HUES6 (cell line): Measurements from ENCODE around the gene TULP4.

ENCODE experiments used
- H3K27ac ChIP-seq: 2 replicates; pipeline ENCODE4 v1.7.0; 2013; ENCODE audit warnings: low read depth, mild to moderate bottlenecking, low read length, inconsistent platforms
- H3K27me3 ChIP-seq: 2 replicates; pipeline ENCODE4 v1.6.1; 2013; ENCODE audit warnings: low read length; ENCODE audit not compliant: control insufficient read depth, insufficient read depth
- H3K36me3 ChIP-seq: 2 replicates; pipeline ENCODE4 v1.6.1; 2013; ENCODE audit warnings: low read length; ENCODE audit not compliant: control insufficient read depth, insufficient read depth
- H3K4me1 ChIP-seq: 2 replicates; pipeline ENCODE4 v1.6.1; 2013; ENCODE audit warnings: low read length; ENCODE audit not compliant: control insufficient read depth, insufficient read depth
- H3K4me3 ChIP-seq: 2 replicates; pipeline ENCODE4 v1.5.1; 2013; ENCODE audit warnings: low read depth, low read length
- H3K9ac ChIP-seq: one replicate; pipeline ENCODE4 v1.6.1; 2013; ENCODE audit warnings: mild to moderate bottlenecking, low read length
- H3K9me3 ChIP-seq: 2 replicates; pipeline ENCODE4 v1.6.1; 2013; ENCODE audit warnings: low read depth, low read length; ENCODE audit not compliant: control insufficient read depth, insufficient read depth

The TULP4 gene

GRCh38 chr6:158448856-158449255 is 136.6 kb downstream of the TULP4 start:
- no peak overlapping the region for H3K27ac ChIP-seq
- no peak overlapping the region for H3K4me3 ChIP-seq
- H3K9me3 ChIP-seq: no peaks in the 10 kb centered on the region
- H3K9ac ChIP-seq: no peak overlapping the region
- peaks cover 23% of the 10 kb centered on the region for H3K36me3 ChIP-seq
- H3K4me1 ChIP-seq: no peaks in the 10 kb centered on the region
- H3K27me3 ChIP-seq: no peaks in the 10 kb centered on the region

DNA sequence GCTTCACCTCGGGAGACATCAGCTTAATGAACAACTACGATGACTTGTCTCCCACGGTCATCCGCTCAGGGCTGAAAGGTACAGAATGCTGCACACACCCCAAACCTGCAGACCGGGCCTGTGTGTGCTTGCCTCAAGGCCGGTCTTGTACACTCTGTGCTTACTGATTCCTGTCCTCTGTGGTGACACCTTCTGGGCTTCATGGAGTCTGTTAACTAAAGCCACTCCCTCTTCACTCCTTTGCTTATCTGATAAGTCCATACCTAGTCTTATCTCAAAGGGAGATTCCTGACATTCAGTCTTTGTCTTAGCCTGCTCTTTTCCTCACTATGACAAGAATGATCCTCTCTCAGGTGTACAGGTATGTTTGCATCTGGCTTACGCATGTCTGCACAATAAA is 139.9 kb downstream of the TULP4 start:
- Histone ChIP-seq H3K4me1 (peaks cover 3% of the 10 kb centered on the region; the same call in 1 of the 2 replicates), H3K4me3 (no peak overlapping the region), H3K36me3 (peaks cover 23% of the 10 kb centered on the region), H3K9ac (no peak overlapping the region), H3K27ac (no peak overlapping the region), H3K9me3 (no peaks in the 10 kb centered on the region), H3K27me3 (no peaks in the 10 kb centered on the region)

- Histone ChIP-seq H3K9ac (no peak overlapping the region), H3K27me3 (no peaks in the 10 kb centered on the region), H3K36me3 (peaks cover 12% of the 10 kb centered on the region), H3K4me3 (no peak overlapping the region), H3K4me1 (peaks cover 20% of the 10 kb centered on the region), H3K9me3 (no peaks in the 10 kb centered on the region), H3K27ac (no peak overlapping the region)
Measured at GRCh38 chr6:158457131-158457530, 144.9 kb downstream of the TULP4 start.

DNA sequence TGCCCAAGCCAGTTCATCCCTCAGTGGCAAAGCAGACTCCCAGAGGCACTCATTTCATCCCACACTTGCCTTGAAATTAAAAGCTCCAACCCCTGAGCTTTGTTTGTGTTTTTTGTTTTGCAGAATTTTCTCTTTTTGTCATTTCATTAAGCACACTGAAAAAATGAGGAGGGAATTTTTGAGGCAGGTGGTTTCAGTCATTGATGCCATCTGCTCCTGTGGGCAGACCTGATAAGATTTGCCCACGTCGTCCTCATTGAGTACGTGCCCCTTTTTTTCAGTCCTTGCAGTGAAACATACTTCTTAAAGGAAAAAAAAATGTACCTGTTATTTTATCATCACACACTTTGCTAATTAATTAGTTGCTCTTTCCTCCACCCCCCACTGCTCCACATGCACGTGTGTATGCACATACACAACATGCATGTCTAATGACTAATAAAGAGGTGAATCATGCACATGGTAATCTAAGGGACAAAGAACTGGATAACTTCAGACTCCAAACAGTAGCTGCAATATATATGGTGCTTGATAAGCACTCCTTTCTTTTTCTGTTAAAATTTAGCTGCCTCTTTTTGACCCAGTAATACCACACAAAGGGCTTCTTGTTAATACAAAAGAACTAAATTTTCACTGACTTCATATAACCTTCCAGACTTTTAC is 145.5 kb downstream of the TULP4 start:
- Histone ChIP-seq H3K9me3 (no peaks in the 10 kb centered on the region), H3K27ac (no peak overlapping the region), H3K27me3 (no peaks in the 10 kb centered on the region), H3K9ac (no peak overlapping the region), H3K36me3 (peaks cover 6% of the 10 kb centered on the region), H3K4me1 (peaks cover 20% of the 10 kb centered on the region), H3K4me3 (no peak overlapping the region)

DNA sequence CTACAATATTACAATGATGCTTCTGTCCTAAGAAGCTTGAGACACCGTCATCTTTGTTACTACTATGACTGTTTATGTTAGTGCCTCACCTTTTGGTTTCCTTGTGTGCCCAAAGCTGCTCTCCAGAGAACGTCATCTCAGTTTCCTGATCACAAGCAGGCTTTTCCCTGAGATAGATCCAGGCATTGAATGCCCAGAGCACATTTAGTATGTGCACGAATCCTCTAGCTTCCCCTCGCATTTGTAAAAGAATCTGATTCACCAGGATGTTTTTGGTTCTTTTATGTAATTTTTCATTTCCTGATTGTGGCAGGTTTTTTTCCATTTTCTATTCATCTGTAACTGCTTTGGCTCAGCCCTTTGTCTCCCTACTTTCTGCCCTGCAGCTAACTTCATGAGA is 147.5 kb downstream of the TULP4 start:
- Histone ChIP-seq H3K4me1 (peaks cover 29% of the 10 kb centered on the region), H3K4me3 (no peak overlapping the region), H3K9ac (no peak overlapping the region), H3K27ac (no peak overlapping the region), H3K27me3 (no peaks in the 10 kb centered on the region), H3K36me3 (peaks cover 5% of the 10 kb centered on the region; the same call in 1 of the 2 replicates), H3K9me3 (no peaks in the 10 kb centered on the region)

DNA sequence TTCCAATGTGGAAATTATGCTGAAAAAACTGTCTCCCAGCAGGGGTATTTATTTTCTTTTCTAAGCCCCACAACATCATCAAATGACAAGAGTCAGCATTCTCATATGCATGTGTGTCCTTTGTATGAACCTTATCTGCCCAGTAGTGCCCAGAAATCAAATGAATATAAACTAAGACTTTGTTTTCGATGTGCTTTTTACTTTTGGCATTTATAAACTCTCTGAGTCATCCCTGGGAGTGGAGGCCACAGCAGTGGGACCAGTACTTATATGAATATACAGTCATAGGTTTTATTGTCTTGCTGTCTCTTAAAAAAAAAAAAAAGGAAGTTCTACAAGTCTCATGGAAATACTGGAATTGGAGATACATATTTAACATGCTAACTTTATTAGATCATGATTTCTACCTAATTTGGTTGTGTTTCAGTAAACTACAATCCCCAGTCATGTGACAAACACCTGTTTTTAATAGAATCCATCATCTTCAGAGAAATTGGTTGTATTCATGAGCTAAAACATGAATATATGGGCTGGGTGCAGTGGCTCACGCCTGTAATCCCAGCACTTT is 148.4 kb downstream of the TULP4 start:
- Histone ChIP-seq H3K4me1 (peaks cover 39% of the 10 kb centered on the region), H3K36me3 (peaks cover 5% of the 10 kb centered on the region; the same call in 1 of the 2 replicates), H3K27me3 (peaks cover 2% of the 10 kb centered on the region; the same call in 1 of the 2 replicates), H3K9ac (no peak overlapping the region), H3K27ac (no peak overlapping the region), H3K4me3 (no peak overlapping the region), H3K9me3 (no peaks in the 10 kb centered on the region; the same call in 1 of the 2 replicates)

GRCh38 chr6:158461954-158462353 is 149.7 kb downstream of the TULP4 start:
- no peaks in the 10 kb centered on the region; the same call in 1 of the 2 replicates for H3K9me3 ChIP-seq
- H3K9ac ChIP-seq: no peak overlapping the region
- peaks cover 15% of the 10 kb centered on the region for H3K27me3 ChIP-seq
- H3K36me3 ChIP-seq: peaks cover 5% of the 10 kb centered on the region; the same call in 1 of the 2 replicates
- H3K4me3 ChIP-seq: no peak overlapping the region
- H3K4me1 ChIP-seq: peaks cover 47% of the 10 kb centered on the region
- no peak overlapping the region for H3K27ac ChIP-seq

DNA sequence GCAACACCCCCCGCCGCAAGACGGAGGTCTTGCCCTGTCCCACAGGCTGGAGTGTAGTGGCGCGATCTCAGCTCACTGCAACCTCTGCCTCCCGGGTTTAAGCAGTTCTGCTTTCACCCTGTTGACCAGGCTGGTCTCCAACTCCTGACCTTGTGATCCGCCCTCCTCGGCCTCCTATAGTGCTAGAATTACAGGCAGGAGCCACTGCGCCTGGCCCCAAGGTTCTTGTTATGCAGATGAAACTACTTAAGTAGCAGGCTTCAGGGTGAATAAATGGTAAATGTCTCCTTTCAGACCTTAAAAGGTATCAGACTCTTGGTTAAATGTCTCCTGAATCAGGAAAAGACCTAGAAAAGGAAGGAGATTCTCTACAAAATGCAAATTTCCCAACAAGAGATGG is 152.2 kb downstream of the TULP4 start:
- Histone ChIP-seq H3K4me3 (peak overlapping the region; percentile 12; the same call in 1 of the 2 replicates), H3K36me3 (0 out of 2 replicates have a peak, but pooled peaks cover 3% of the 10 kb centered on the region), H3K9ac (peak overlapping the region; percentile 51), H3K27ac (peak overlapping the region; percentile 76; the same call in 1 of the 2 replicates), H3K9me3 (no peaks in the 10 kb centered on the region; the same call in 1 of the 2 replicates), H3K4me1 (peaks cover 55% of the 10 kb centered on the region), H3K27me3 (peaks cover 38% of the 10 kb centered on the region)

- H3K4me3 ChIP-seq: 0 out of 2 replicates have a peak overlapping the region, but pooled peaks have one; percentile 12
- 0 out of 2 replicates have a peak, but pooled peaks cover 3% of the 10 kb centered on the region for H3K36me3 ChIP-seq
- peaks cover 48% of the 10 kb centered on the region for H3K4me1 ChIP-seq
- no peaks in the 10 kb centered on the region; the same call in 1 of the 2 replicates for H3K9me3 ChIP-seq
- peak overlapping the region; percentile 76; the same call in 1 of the 2 replicates for H3K27ac ChIP-seq
- H3K27me3 ChIP-seq: peaks cover 46% of the 10 kb centered on the region
- H3K9ac ChIP-seq: no peak overlapping the region
Measured at GRCh38 chr6:158465257-158465656, 153.0 kb downstream of the TULP4 start.

DNA sequence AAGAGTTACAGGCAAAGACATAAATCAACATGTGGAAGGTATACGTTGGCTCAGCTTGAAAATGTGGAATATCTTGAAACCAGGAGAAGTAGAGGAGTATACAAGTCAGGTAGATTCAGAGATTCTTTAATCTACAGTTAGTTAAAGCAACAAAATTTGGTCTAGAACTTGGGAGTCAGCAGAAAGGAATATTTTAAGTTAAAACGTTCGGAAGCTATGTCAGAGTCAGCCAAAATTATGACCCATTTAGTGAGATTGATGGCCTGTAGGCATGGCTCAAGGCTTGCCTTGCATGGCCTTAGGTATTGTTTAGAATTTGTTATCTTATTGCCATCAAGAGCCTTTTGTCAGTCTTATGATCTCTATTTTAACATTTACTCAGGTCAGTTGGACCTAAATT is 153.5 kb downstream of the TULP4 start:
- peaks cover 52% of the 10 kb centered on the region for H3K4me1 ChIP-seq

GRCh38 chr6:158467923-158468322 is 155.7 kb downstream of the TULP4 start:
- Histone ChIP-seq H3K27me3 (peaks cover 65% of the 10 kb centered on the region), H3K36me3 (0 out of 2 replicates have a peak, but pooled peaks cover 1% of the 10 kb centered on the region)

More for the DNA sequence above, 153.5 kb downstream of the TULP4 start:
- Histone ChIP-seq H3K4me3 (no peak overlapping the region), H3K9me3 (no peaks in the 10 kb centered on the region; the same call in 1 of the 2 replicates), H3K27me3 (peaks cover 50% of the 10 kb centered on the region), H3K27ac (peak overlapping the region; percentile 76; the same call in 1 of the 2 replicates), H3K9ac (no peak overlapping the region), H3K36me3 (0 out of 2 replicates have a peak, but pooled peaks cover 3% of the 10 kb centered on the region)

More at GRCh38 chr6:158467923-158468322, 155.7 kb downstream of the TULP4 start:
- Histone ChIP-seq H3K9me3 (no peaks in the 10 kb centered on the region; the same call in 1 of the 2 replicates), H3K4me1 (peaks cover 51% of the 10 kb centered on the region), H3K4me3 (no peak overlapping the region), H3K9ac (no peak overlapping the region), H3K27ac (no peak overlapping the region)
